Erythroblast (primary cell): ENCODE measurements around the gene TNFSF12.

Experiments used
- GATA1 ChIP-seq: IDR thresholded peaks from 2 replicates; pipeline ENCODE4 v1.6.1; 2011; ENCODE audit warnings: low read depth, mild to moderate bottlenecking, control low read depth, low read length, moderate library complexity
- POLR2A ChIP-seq: IDR thresholded peaks from 2 replicates; pipeline ENCODE4 v1.6.1; 2011; ENCODE audit warnings: mild to moderate bottlenecking, low read length

DNA sequence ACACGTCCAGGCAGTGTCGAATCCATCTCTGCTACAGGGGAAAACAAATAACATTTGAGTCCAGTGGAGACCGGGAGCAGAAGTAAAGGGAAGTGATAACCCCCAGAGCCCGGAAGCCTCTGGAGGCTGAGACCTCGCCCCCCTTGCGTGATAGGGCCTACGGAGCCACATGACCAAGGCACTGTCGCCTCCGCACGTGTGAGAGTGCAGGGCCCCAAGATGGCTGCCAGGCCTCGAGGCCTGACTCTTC lies 23.4 kb downstream of the TNFSF12 start:
- no peak for TF ChIP-seq POLR2A
- TF ChIP-seq GATA1: no peak
